BLaER1 treated with 17β-estradiol and CSF1 and Interleukin-3, amounts not matched to agents 10 nM and 100 nM (cell line): ENCODE data around the gene IL2RA.

ENCODE experiments used
- H3K27ac ChIP-seq, 11 experiments: shearing (Covaris generic); formaldehyde crosslinking; 2 replicates each; pipeline ENCODE4 v1.8.1; 2022
- H3K27me3 ChIP-seq, 11 experiments: shearing (Covaris generic); formaldehyde crosslinking; 2 replicates each; pipeline ENCODE4 v1.8.1; 2022
- H3K36me3 ChIP-seq, 11 experiments: shearing (Covaris generic); formaldehyde crosslinking; 2 replicates each; pipeline ENCODE4 v1.8.1; 2022
- H3K4me1 ChIP-seq, 10 experiments: shearing (Covaris generic); formaldehyde crosslinking; 2 replicates each; pipeline ENCODE4 v1.8.1; 2022
- H3K4me2 ChIP-seq, 11 experiments: shearing (Covaris generic); formaldehyde crosslinking; 2 replicates each; pipeline ENCODE4 v1.8.1; 2022
- H3K4me3 ChIP-seq, 10 experiments: shearing (Covaris generic); formaldehyde crosslinking; 2 replicates each; pipeline ENCODE4 v1.8.1; 2022
- H3K9ac ChIP-seq, 11 experiments: shearing (Covaris generic); formaldehyde crosslinking; 2 replicates each; pipeline ENCODE4 v1.8.1; 2022
- H3K9me3 ChIP-seq, 11 experiments: shearing (Covaris generic); formaldehyde crosslinking; replicated peaks in 1 of 11; 2 replicates each; pipeline ENCODE4 v1.8.1; 2022
- H4K20me1 ChIP-seq, 11 experiments: shearing (Covaris generic); formaldehyde crosslinking; 2 replicates each; pipeline ENCODE4 v1.8.1; 2022
- Cebpa-rat ChIP-seq, 11 experiments: shearing (Covaris generic); IDR thresholded peaks; 2 replicates each; pipeline ENCODE4 v1.8.1; 2022

The IL2RA gene

DNA sequence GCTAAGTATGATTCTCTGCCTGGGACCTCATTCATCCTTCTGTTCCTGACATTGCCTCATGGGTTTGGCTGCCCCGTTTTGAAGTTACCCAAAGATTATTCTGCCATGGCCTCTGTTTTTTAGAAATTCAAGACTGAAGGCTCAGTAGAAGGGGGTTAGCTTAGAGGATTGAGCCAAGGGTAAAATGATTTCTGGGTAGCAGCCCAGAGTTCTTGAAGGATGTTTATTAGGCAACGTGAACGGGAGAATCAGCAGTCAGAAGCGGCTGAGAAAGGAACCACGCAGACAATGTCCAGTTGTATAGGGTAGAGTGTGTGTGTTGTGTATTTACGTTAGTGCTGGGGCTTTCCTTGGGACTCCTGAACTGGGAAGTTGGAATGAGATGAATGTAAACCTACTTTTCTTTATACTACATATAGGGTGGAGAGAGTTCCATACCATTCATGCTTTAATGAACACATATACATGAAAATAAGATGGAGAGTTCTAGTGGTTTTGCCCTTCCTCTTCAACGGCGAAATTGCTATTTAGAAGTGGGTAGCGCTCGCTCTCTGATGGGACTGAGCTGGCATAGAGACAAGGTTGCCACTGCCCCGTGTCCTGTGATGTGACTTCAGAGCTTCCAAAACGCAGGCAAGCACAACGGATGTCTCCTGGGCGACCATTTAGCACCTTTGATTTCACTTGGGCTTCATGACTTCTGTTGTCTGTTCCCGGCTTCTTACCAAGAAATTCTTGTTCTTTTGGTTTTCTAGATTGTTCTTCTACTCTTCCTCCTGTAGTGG is 49.9 kb downstream of the IL2RA start:
- Histone ChIP-seq H3K4me3 (no peak overlapping the region), H3K36me3 (peaks cover 0 to 9% (median 0%) of the 10 kb centered on the region in 11 experiments; a peak in 2 of 22 replicates), H3K9ac (no peak overlapping the region), H3K27ac (peak overlapping the region in 1 of 11 experiments; percentile 24; a peak in 2 of 22 replicates), H3K9me3 (peaks cover 14 to 25% (median 18%) of the 10 kb centered on the region in 11 experiments), H3K4me1 (peaks cover 4 to 37% (median 26%) of the 10 kb centered on the region in 10 experiments; a peak in 17 of 20 replicates), H4K20me1 (no peaks in the 10 kb centered on the region), H3K4me2 (peak overlapping the region in 10 of 11 experiments; percentile 37 to 82 (median 59); a peak in 19 of 22 replicates), H3K27me3 (no peaks in the 10 kb centered on the region)
- TF ChIP-seq Cebpa-rat (IDR thresholded peaks at IDR 0.05) = no peak

DNA sequence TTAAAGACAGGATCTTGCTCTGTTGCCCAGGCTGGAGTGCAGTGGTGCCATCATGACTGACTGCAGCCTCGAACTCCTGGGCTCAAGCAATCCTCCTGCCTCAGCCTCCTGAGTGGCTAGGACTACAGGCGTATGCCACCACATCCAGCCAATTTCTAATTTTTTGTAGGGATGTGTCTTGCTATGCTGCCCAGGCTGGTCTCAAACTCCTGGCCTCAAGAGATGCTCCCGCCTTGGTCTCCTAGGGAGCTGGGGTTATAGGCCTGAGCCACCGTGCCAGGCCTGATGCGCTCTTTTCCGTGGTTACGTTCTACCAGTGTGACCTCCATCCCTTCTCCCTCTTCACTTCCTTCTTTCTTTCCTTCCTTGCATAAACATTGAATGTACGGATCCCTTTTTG is 50.6 kb downstream of the IL2RA start:
- Histone ChIP-seq H3K4me1 (peaks cover 4 to 37% (median 26%) of the 10 kb centered on the region in 10 experiments; a peak in 17 of 20 replicates), H3K9ac (no peak overlapping the region), H3K9me3 (peaks cover 22 to 32% (median 25%) of the 10 kb centered on the region in 11 experiments), H3K36me3 (peaks cover 0 to 10% (median 0%) of the 10 kb centered on the region in 11 experiments; a peak in 2 of 22 replicates), H3K4me3 (no peak overlapping the region), H3K4me2 (peak overlapping the region in 7 of 11 experiments; percentile 49 to 82 (median 64); a peak in 10 of 22 replicates), H3K27me3 (no peaks in the 10 kb centered on the region), H3K27ac (no peak overlapping the region), H4K20me1 (no peaks in the 10 kb centered on the region)
- TF ChIP-seq Cebpa-rat (IDR thresholded peaks at IDR 0.05) = no peak

DNA sequence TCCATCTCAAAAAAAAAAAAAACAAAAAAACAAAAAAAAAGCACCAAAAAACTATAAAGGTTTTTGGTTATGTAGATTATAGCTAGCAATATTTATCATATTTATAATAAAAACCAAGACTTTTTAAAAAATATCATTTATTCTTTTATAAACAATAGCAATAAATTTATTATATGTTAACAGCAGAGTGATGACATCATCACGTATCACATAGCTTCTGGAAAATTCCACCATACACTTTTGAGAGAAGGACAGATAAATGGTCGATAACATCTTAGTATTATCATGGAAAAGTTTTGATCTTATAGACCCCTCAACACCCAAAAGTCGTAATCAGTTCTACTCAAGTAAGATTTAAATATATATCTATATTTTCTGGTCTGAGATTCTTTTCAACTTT is 51.6 kb downstream of the IL2RA start:
- Histone ChIP-seq H3K9ac (no peak overlapping the region), H3K9me3 (peaks cover 22 to 38% (median 27%) of the 10 kb centered on the region in 11 experiments), H3K36me3 (peaks cover 0 to 10% (median 0%) of the 10 kb centered on the region in 11 experiments; a peak in 2 of 22 replicates), H3K4me1 (peaks cover 4 to 37% (median 26%) of the 10 kb centered on the region in 10 experiments; a peak in 17 of 20 replicates), H3K27me3 (no peaks in the 10 kb centered on the region), H3K27ac (no peak overlapping the region), H3K4me3 (no peak overlapping the region), H3K4me2 (no peak overlapping the region), H4K20me1 (no peaks in the 10 kb centered on the region)
- no peak for TF ChIP-seq Cebpa-rat (IDR thresholded peaks at IDR 0.05)

DNA sequence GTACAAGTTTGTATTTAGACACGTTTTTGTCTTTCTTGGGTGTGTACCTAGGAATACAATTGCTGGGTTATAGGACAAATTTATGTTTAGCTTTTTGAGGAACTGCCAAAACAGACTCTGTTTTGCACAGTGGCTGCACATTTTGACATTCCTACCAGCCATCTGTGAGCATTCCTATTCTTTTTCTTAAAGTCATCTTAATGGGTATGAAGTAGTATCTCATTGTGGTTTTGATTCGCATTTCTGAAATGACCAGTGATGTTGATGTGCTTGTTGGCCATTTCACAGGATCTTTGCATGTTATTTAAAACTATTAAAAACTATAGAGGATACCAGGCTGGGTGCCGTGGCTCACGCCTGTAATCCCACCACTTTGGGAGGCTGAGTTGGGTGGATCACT is 52.2 kb downstream of the IL2RA start:
- TF ChIP-seq Cebpa-rat (IDR thresholded peaks at IDR 0.05) = no peak
- H3K4me1 ChIP-seq = peaks cover 4 to 37% (median 26%) of the 10 kb centered on the region in 10 experiments; a peak in 17 of 20 replicates
- no peak overlapping the region for H3K4me2 ChIP-seq
- H4K20me1 ChIP-seq = no peaks in the 10 kb centered on the region
- peaks cover 22 to 38% (median 27%) of the 10 kb centered on the region in 11 experiments for H3K9me3 ChIP-seq
- H3K36me3 ChIP-seq = peaks cover 0 to 10% (median 0%) of the 10 kb centered on the region in 11 experiments; a peak in 2 of 22 replicates
- H3K27me3 ChIP-seq = no peaks in the 10 kb centered on the region
- no peak overlapping the region for H3K9ac ChIP-seq
- no peak overlapping the region for H3K4me3 ChIP-seq
- H3K27ac ChIP-seq = no peak overlapping the region

DNA sequence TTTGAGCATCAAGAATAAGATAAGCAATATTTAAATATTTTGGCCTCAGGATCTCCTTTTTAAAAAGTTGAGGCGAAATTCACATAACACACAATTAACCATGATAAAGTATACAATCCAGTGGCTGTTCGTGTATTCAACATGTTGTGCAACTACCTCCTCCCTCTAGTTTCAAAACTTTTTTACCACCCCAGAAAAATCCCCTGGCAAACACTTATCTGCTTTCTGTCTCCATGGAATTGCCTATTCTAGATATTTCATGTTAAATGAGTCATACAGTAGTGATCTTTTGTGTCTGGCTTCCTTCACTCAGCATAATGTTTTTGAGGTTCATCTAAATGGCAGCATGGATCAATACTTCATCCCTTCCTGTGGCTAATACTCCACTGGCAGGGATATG is 53.0 kb downstream of the IL2RA start:
- no peak overlapping the region for H3K27ac ChIP-seq
- H3K9ac ChIP-seq = no peak overlapping the region
- no peaks in the 10 kb centered on the region for H3K27me3 ChIP-seq
- H3K36me3 ChIP-seq = peaks cover 0 to 10% (median 0%) of the 10 kb centered on the region in 11 experiments; a peak in 2 of 22 replicates
- no peak overlapping the region for H3K4me2 ChIP-seq
- H3K9me3 ChIP-seq = peaks cover 22 to 38% (median 27%) of the 10 kb centered on the region in 11 experiments
- no peak for TF ChIP-seq Cebpa-rat (IDR thresholded peaks at IDR 0.05)
- peaks cover 4 to 32% (median 25%) of the 10 kb centered on the region in 10 experiments; a peak in 17 of 20 replicates for H3K4me1 ChIP-seq
- no peaks in the 10 kb centered on the region for H4K20me1 ChIP-seq
- no peak overlapping the region for H3K4me3 ChIP-seq

DNA sequence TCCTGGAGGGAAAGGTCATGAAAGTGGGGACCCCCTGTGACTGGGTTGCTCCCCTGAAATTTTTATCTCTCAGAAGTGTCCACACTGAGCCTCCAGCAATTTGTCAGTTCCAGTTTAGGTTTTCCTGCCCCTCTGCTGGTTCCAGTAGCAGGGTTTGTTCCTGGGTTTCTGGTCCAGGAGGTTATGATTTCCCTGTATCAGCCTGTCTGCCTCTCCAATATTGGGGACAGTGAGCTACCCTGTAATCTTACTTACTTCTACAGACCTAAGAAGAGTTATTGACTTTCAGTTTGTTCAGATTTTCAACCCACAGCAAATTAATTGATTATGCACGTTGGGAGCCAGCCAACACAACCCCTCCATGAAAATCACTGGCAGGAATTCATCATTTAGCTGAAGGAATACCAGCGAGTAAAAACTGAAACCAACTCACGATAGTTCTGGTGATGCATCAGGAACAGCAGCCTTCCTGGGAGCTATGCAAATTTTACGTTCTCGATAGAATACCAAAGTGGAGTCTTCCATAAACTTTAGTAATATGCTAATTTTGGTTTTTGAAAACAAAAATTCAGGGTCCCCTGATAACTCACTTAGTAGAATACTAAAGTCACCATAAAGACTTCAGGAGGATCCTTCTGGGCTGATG is 53.5 kb downstream of the IL2RA start:
- Histone ChIP-seq H3K27me3 (no peaks in the 10 kb centered on the region), H3K9ac (no peak overlapping the region), H3K9me3 (peaks cover 22 to 38% (median 27%) of the 10 kb centered on the region in 11 experiments), H3K4me1 (peaks cover 0 to 26% (median 20%) of the 10 kb centered on the region in 10 experiments; a peak in 16 of 20 replicates), H3K4me3 (no peak overlapping the region), H4K20me1 (no peaks in the 10 kb centered on the region), H3K4me2 (no peak overlapping the region), H3K27ac (no peak overlapping the region), H3K36me3 (peaks cover 0 to 10% (median 0%) of the 10 kb centered on the region in 11 experiments; a peak in 2 of 22 replicates)
- no peak for TF ChIP-seq Cebpa-rat (IDR thresholded peaks at IDR 0.05)

DNA sequence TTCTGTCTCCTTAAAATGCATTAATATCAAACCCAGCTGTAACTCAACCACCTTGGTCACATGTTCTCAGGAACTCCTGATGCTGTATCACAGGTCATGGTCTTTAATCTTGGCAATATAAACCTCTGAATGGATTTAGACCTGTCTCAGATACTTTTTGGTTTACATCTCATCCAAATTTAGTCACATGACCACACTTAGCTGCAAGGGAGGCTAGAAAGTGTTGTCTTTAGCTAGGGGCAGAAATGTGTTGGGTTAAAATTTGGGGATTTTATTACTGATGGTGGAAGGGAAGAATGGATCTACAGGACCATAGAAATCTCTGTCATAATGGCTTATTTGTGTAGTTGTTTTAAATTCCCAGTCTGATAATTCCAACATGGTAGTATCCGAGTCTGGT is 55.2 kb downstream of the IL2RA start:
- Histone ChIP-seq H3K9ac (no peak overlapping the region), H4K20me1 (no peaks in the 10 kb centered on the region), H3K27me3 (no peaks in the 10 kb centered on the region), H3K4me3 (no peak overlapping the region), H3K36me3 (peaks cover 0 to 10% (median 0%) of the 10 kb centered on the region in 11 experiments; a peak in 1 of 22 replicates), H3K4me1 (peaks cover 0 to 10% (median 4%) of the 10 kb centered on the region in 10 experiments; a peak in 14 of 20 replicates), H3K9me3 (peaks cover 22 to 38% (median 27%) of the 10 kb centered on the region in 11 experiments), H3K4me2 (no peak overlapping the region), H3K27ac (no peak overlapping the region)
- TF ChIP-seq Cebpa-rat (IDR thresholded peaks at IDR 0.05) = no peak

DNA sequence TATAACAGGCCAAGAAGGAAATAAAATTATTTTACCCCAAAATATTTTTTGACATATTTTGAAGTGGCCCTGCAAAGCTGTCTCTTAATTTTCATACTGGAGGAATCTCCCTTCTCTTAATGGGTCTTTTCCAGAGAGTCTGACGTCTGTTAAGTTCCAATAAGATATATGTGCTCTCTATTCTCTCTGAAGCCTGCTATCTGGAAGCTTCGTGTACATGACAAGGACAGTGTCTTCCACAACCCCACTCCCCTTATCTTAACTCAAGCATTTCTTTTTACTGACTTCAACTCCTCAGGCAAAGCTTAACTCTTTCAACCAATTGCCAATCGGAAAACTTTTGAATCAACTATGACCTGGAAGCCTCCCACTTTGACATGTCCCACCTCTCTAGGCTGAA is 55.6 kb downstream of the IL2RA start:
- TF ChIP-seq Cebpa-rat (IDR thresholded peaks at IDR 0.05) = no peak
- H3K36me3 ChIP-seq = peaks cover 0 to 10% (median 0%) of the 10 kb centered on the region in 11 experiments; a peak in 1 of 22 replicates
- H3K9me3 ChIP-seq = peaks cover 22 to 38% (median 27%) of the 10 kb centered on the region in 11 experiments
- no peak overlapping the region for H3K4me3 ChIP-seq
- H3K4me2 ChIP-seq = no peak overlapping the region
- H3K9ac ChIP-seq = no peak overlapping the region
- H4K20me1 ChIP-seq = no peaks in the 10 kb centered on the region
- no peak overlapping the region for H3K27ac ChIP-seq
- peaks cover 0 to 9% (median 0%) of the 10 kb centered on the region in 10 experiments; a peak in 8 of 20 replicates for H3K4me1 ChIP-seq
- no peaks in the 10 kb centered on the region for H3K27me3 ChIP-seq
